ENCODE results near the gene SAP25. TPM values are rescaled to one million over a fixed set of nuclear protein-coding genes. Genes with fewer than 3 reads are reported as not detected.

Gene SAP25
- polyA plus RNA-seq, 1 of the 3 experiments (the other 2 are of a cell fraction): 1.2 TPM

GRCh38 chr7:100589341-100589947, 15.7 kb upstream of the SAP25 start:
- DNase-seq: no peak
- CTCF ChIA-PET: interaction anchor here (0.7 to 11.9 kb wide), 24 partner anchors 8 to 507 kb away, joined by 3 to 149 read pairs (median 6); partner anchors contain the start of genes AGFG2, NYAP1, PCOLCE and POP7

More at GRCh38 chr7:100589341-100589947, 15.7 kb upstream of the SAP25 start:
- Histone ChIP-seq H4K20me1 (ENCODE audit: insufficient read depth) (peaks cover 11% of the 10 kb centered on the region), H3K4me3 (ENCODE audit: low read depth in 2 of 2, low read length in 1 of 2) (no peak overlapping the region), H3K4me2 (no peak overlapping the region), H3K27ac (ENCODE audit: low read depth in 2 of 2, low read length in 1 of 2) (no peak overlapping the region), H2AFZ (ENCODE audit: low read depth) (no peak overlapping the region), H3K9me2 (no peaks in the 10 kb centered on the region), H3F3A (replicated peaks; ENCODE audit: insufficient read depth) (peaks cover 7% of the 10 kb centered on the region), H3K4me1 (ENCODE audit: control insufficient read depth in 1 of 2, insufficient read depth in 2 of 2, low read depth in 1 of 2, low read length in 1 of 2) (peaks cover 5 to 10% of the 10 kb centered on the region in 2 experiments; a peak in 2 of 4 replicates), H3K27me3 (ENCODE audit: insufficient read depth) (no peaks in the 10 kb centered on the region), H3K9ac (no peak overlapping the region), H3K79me2 (ENCODE audit: insufficient read depth) (peaks cover 15% of the 10 kb centered on the region), H3K9me3 (no peaks in the 10 kb centered on the region), H3K36me3 (replicated peaks in 1 of 2; ENCODE audit: control insufficient read depth in 1 of 2, insufficient read depth in 2 of 2, low read length in 1 of 2) (no peaks in the 10 kb centered on the region)
- TF ChIP-seq FOXM1 (IDR thresholded peaks at IDR 0.05; ENCODE audit: low read depth) (no peak), PBX3 (IDR thresholded peaks at IDR 0.05) (no peak), MXI1 (IDR thresholded peaks at IDR 0.05; ENCODE audit: low read depth, low read length) (no peak), RCOR1 (IDR thresholded peaks at IDR 0.05; ENCODE audit: low read length) (no peak), REST (IDR thresholded peaks at IDR 0.05; ENCODE audit: low read depth, low read length) (no peak), ZBTB33 (IDR thresholded peaks at IDR 0.05; ENCODE audit: borderline replicate concordance, low read depth) (no peak), GABPA (IDR thresholded peaks at IDR 0.05; ENCODE audit: low read depth) (no peak), TCF12 (IDR thresholded peaks at IDR 0.05) (no peak), POLR2AphosphoS5 (IDR thresholded peaks at IDR 0.05; ENCODE audit: low read depth, low read length) (no peak), MEF2A (IDR thresholded peaks at IDR 0.05; ENCODE audit: borderline replicate concordance, low read depth) (no peak), EZH2phosphoT487 (IDR thresholded peaks at IDR 0.05; ENCODE audit: borderline replicate concordance, low read depth) (no peak), USF2 (IDR thresholded peaks at IDR 0.05; ENCODE audit: borderline replicate concordance, low read depth, low read length) (no peak), CHD2 (IDR thresholded peaks at IDR 0.05; ENCODE audit: low read length, partially characterized antibody) (no peak), YY1 (IDR thresholded peaks at IDR 0.05; ENCODE audit: low read depth) (no peak), FOSL2 (IDR thresholded peaks at IDR 0.05; ENCODE audit: borderline replicate concordance, low read depth) (no peak), RAD21 (IDR thresholded peaks at IDR 0.05; ENCODE audit: low read length) (no peak)
- POLR2A ChIA-PET: interaction anchor here (2.6 kb wide), 1 partner anchor 14 kb away, joined by 16 read pairs; the partner anchor contains the start of gene PCOLCE
- 89% methylated on average over 7 of the region's 7 CpGs for WGBS (ENCODE audit: low lambda C conversion rate)

All from SK-N-SH (cell line).